Measurements from ENCODE around the gene PDE3B.

PDE3B gene

GRCh38 chr11:14821031-14821430 lies 177.4 kb downstream of the PDE3B start:
- ChIA-PET POLR2A (no interaction called here), CTCF (no interaction called here)
- TF ChIP-seq, protein P1, sequence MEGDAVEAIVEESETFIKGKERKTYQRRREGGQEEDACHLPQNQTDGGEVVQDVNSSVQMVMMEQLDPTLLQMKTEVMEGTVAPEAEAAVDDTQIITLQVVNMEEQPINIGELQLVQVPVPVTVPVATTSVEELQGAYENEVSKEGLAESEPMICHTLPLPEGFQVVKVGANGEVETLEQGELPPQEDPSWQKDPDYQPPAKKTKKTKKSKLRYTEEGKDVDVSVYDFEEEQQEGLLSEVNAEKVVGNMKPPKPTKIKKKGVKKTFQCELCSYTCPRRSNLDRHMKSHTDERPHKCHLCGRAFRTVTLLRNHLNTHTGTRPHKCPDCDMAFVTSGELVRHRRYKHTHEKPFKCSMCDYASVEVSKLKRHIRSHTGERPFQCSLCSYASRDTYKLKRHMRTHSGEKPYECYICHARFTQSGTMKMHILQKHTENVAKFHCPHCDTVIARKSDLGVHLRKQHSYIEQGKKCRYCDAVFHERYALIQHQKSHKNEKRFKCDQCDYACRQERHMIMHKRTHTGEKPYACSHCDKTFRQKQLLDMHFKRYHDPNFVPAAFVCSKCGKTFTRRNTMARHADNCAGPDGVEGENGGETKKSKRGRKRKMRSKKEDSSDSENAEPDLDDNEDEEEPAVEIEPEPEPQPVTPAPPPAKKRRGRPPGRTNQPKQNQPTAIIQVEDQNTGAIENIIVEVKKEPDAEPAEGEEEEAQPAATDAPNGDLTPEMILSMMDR (IDR thresholded peaks at IDR 0.05; ENCODE audit: insufficient read depth, low read length, missing control alignments) = no peak
- DNase-seq (ENCODE audit: low read depth, low spot score) = no peak
- H3K4me3 ChIP-seq (ENCODE audit: low read depth, low read length) = no peak overlapping the region

- DNase-seq (ENCODE audit: low read depth, low spot score) = no peak
- ChIA-PET CTCF (no interaction called here), POLR2A (no interaction called here)
- TF ChIP-seq, protein P1 (IDR thresholded peaks at IDR 0.05; ENCODE audit: insufficient read depth, low read length, missing control alignments) = no peak
- no peak overlapping the region for H3K4me3 ChIP-seq (ENCODE audit: low read depth, low read length)
These were observed 183.0 kb downstream of the PDE3B start for GRCh38 chr11:14826600-14826999.

- POLR2A ChIA-PET = no interaction called here
- H3K4me3 ChIP-seq (ENCODE audit: low read depth, low read length) = no peak overlapping the region
- CTCF ChIA-PET = no interaction called here
- no peak for DNase-seq (ENCODE audit: low read depth, low spot score)
- TF ChIP-seq, protein P1 (IDR thresholded peaks at IDR 0.05; ENCODE audit: insufficient read depth, low read length, missing control alignments) = no peak
These were observed 192.2 kb downstream of the PDE3B start for GRCh38 chr11:14835496-14836492.

GRCh38 chr11:14842002-14842401 lies 198.4 kb downstream of the PDE3B start:
- CTCF ChIA-PET = no interaction called here
- POLR2A ChIA-PET = no interaction called here
- DNase-seq (ENCODE audit: low read depth, low spot score) = no peak
- TF ChIP-seq, protein P1 (IDR thresholded peaks at IDR 0.05; ENCODE audit: insufficient read depth, low read length, missing control alignments) = no peak
- no peak overlapping the region for H3K4me3 ChIP-seq (ENCODE audit: low read depth, low read length)

DNA sequence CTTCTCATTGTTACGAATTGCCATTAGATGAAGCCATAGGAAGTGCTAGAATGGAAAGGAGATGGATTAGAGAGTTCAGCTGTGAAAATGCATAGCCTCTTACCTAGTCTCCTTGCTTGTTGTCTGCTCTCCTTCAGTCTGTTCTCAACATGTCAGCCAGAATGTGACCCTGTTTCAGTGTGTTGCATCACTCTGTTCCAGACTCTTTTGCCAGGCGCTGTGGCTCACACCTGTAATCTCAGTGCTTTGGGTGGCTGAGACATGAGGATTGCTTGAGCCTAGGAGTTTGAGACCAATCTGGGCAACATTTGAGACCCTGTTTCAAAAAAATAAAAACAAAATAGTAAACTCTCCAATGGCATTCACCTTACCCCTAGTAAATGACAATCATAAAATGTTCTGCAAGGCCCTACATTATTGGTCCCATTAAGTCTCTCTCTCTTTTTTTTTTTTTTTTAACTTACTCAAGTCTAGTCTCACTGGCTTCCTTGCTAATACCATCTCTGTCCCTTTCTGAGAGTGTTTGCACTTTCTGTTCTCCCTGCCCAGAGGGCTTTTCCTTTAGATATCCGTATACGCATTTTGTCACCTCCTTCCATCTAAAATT lies 209.1 kb downstream of the PDE3B start:
- H3K4me3 ChIP-seq (ENCODE audit: low read depth, low read length) = no peak overlapping the region
- TF ChIP-seq, protein P1 (IDR thresholded peaks at IDR 0.05; ENCODE audit: insufficient read depth, low read length, missing control alignments) = no peak
- ChIA-PET POLR2A (no interaction called here), CTCF (no interaction called here)
- DNase-seq (ENCODE audit: low read depth, low spot score) = no peak

GRCh38 chr11:14854057-14854456 lies 210.5 kb downstream of the PDE3B start:
- ChIA-PET CTCF (no interaction called here), POLR2A (no interaction called here)
- TF ChIP-seq, protein P1 (IDR thresholded peaks at IDR 0.05; ENCODE audit: insufficient read depth, low read length, missing control alignments) = no peak
- DNase-seq (ENCODE audit: low read depth, low spot score) = no peak
- H3K4me3 ChIP-seq (ENCODE audit: low read depth, low read length) = no peak overlapping the region

Measured in AG04449 (cell line).